Mesangial cell (primary cell): Measurements from ENCODE around the gene TMEM63A. TPM values are rescaled to one million over a fixed set of nuclear protein-coding genes. Genes with fewer than 3 reads are reported as not detected.

Source experiments
- total RNA-seq: library from RNA; depleted of rRNA; stranded (reverse); fragments of >200 nt; gene quantifications from 2 replicates; pipeline ENCODE4 v1.2.3, GENCODE V29; 2015

The TMEM63A gene
- total RNA-seq: 10.8 and 17.7 TPM in 2 replicates

DNA sequence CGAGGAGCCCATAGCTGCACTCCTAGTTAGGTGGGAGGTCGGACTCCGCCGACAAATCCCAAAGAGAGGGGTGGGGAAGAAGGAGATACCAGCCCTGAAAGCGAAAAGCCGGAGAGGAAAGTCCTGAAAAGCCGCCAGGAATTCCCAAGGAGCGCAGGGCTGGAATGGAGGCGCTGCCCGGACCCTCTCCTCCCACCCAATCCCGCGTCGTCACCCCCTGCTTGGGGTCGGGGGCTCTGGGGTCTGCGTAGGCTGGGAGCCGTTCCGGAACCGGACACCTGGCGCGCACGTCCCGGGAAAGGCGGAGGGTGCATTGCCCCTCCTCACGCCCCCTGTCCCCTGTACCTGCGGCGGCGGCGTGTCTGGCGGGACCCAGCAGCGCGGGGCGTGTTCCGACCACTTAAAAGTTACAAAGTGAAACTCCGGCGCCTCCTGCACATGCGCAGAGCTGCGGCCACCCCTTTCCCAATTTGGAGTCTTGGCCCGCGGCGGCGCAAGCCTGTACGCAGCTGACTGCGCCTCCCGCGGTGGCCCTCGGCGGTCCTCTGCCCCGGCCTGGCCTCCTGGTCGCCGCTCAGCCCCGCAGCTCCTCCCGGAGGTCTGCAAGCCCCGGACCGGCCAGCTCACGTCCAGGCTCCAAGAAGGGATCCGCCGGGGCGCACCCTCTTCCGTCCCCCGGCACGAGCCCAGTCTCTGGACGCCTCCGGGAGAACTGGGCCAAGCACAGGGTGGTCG is at the start of gene TMEM63A:
Gene TMEM63A, minus strand, starts transcription at position 422 of the 735 bp plus-strand sequence. CDS start 4,800 bp downstream, outside the sequence.

DNA sequence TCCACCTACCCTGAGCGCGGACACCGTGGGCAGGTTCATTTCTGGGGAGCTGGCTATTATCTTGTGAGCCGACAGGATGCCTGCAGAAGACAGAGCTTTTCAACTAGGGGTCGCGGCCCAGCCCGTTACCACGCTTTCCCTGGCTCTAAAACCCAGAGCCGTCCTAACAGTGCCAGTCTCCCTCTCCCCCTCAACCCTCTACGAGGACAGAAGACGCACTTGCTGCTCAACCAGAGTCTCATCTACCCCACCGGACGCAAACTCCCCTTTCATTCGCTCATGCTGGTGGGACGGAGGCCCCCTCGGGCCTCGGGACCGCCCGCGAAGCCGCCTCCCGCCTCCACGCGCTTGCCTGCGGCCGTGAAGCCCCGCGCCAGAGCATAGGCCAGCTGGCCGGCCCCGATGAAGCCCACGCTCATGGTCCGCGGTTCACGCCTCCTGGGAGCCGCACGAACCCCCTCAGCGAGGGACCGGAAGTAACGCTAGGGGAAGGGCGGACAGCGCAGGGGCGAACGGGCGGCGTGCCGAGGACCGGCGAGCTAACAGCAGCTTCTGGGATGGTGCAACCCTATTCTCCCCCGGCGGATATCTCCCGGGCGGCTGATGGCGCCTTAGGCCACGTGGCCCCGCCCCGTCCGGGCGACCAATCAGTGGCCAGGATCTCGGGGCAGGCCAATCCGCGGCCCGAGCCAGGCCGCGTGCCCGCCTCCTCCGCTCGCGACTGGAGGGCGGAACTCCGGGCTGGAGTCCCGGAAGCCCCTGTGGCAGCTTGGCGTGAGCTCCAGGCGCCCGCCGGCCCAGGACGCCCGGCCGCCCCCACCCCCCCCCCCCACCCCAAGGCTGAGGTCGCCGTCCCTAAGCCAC is 41.7 kb upstream of the TMEM63A start, which contains the start of gene PYCR2:
Gene PYCR2, minus strand, starts transcription at position 559 of the 864 bp plus-strand sequence. Its CDS starts 140 bp downstream, at position 419.

DNA sequence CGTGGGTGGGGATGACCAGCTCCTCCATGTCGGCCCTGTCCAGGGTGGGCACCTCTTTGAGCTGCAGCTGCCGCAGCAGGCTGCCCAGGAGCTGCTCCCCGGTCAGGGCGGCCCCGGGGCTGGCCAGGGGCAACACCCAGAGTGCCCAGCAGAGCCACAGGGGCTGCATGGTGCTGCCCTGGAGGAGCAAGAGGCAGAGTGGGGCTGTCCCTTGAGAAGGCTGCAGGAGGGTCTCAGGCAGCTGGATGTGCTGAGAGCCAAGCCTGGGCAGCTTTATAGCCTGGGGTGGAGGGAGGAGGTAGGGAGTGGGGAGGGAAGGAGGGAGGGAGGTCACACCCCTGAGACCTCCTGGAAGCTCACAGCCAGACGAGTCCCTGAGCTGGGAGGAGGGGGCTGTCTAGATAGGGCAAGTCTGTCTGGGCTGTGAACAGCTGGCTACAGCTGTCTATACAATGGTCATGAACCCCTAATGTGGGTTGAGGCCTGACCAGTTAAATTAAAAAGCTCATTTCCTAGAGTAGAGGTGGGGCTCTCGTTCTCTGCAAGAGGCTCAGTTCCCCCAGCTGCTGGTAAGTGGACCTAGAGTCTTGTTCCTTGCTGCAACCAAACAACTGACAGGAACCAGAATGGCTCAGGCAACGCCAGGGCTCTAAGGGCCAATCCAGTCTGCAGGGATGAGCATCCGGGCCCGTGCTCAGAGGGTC is 6.9 kb upstream of the TMEM63A start, which contains the start of gene LEFTY1:
Gene LEFTY1, minus strand, starts transcription at position 249 of the 704 bp plus-strand sequence. Its CDS starts 80 bp downstream, at position 169.

GRCh38 chr1:225809842-225810578 is 72.2 kb downstream of the TMEM63A start, which contains the start of gene EPHX1:
TSS of gene EPHX1 (plus strand) at chr1:225810124. CDS start at chr1:225828730, 18,606 bp downstream.

Other genes with a start within 250 kb of the TMEM63A start
- 23.8 and 43.7 TPM in 2 replicates for gene ENAH, start 229.3 kb downstream of the TMEM63A start, total RNA-seq
- 129 and 231 TPM in 2 replicates for gene SRP9, start 104.6 kb downstream of the TMEM63A start, total RNA-seq
- gene EPHX1, start 72.3 kb downstream of the TMEM63A start, total RNA-seq: 16.0 and 63.3 TPM in 2 replicates
- gene LEFTY1, start 6.8 kb upstream of the TMEM63A start, total RNA-seq: under 0.01 TPM in 1 of 2 replicates, not detected in the other
- 33.5 and 53.4 TPM in 2 replicates for gene PYCR2, start 41.9 kb upstream of the TMEM63A start, total RNA-seq
- gene LEFTY2, start 58.8 kb upstream of the TMEM63A start, total RNA-seq: 0.13 TPM in 1 of 2 replicates, not detected in the other
- gene SDE2, start 117.0 kb upstream of the TMEM63A start, total RNA-seq: 8.3 and 10.5 TPM in 2 replicates
- 245 and 363 TPM in 2 replicates for gene H3-3A, start 180.3 kb upstream of the TMEM63A start, total RNA-seq